Daoy (cell line): ENCODE measurements around the gene KRTAP10-1. TPM values are rescaled to one million over a fixed set of nuclear protein-coding genes. Genes with fewer than 3 reads are reported as not detected.

Source experiments
- total RNA-seq: library from RNA; depleted of rRNA; stranded (reverse); fragments of >200 nt; shearing (Covaris generic); gene quantifications from 2 replicates; pipeline ENCODE4 v1.2.3, GENCODE V29; 2014; rRNA removed

KRTAP10-1 gene
- total RNA-seq, 1 experiment from 2014 or later: not detected

Other genes with a start within 250 kb of the KRTAP10-1 start
- 91.8 and 92.9 TPM in 2 replicates for gene PFKL, start 240.1 kb downstream of the KRTAP10-1 start, total RNA-seq
- 23.5 and 60.9 TPM in 2 replicates for gene CFAP410, start 200.8 kb downstream of the KRTAP10-1 start, total RNA-seq
- 4.4 and 9.1 TPM in 2 replicates for gene TRPM2, start 186.6 kb downstream of the KRTAP10-1 start, total RNA-seq
- 0.06 and 0.17 TPM in 2 replicates for gene LRRC3, start 84.7 kb downstream of the KRTAP10-1 start, total RNA-seq
- not detected in 2 replicates for gene KRTAP10-2, start 11.3 kb upstream of the KRTAP10-1 start, total RNA-seq
- not detected in 2 replicates for gene KRTAP10-3, start 18.6 kb upstream of the KRTAP10-1 start, total RNA-seq
- gene KRTAP10-4, start 33.5 kb upstream of the KRTAP10-1 start, total RNA-seq: not detected in 2 replicates
- gene KRTAP10-5, start 40.4 kb upstream of the KRTAP10-1 start, total RNA-seq: not detected in 2 replicates
- not detected in 2 replicates for gene KRTAP10-6, start 52.3 kb upstream of the KRTAP10-1 start, total RNA-seq
- gene KRTAP10-7, start 60.4 kb upstream of the KRTAP10-1 start, total RNA-seq: not detected in 2 replicates
- gene KRTAP10-8, start 71.9 kb upstream of the KRTAP10-1 start, total RNA-seq: not detected in 2 replicates
- not detected in 2 replicates for gene KRTAP10-9, start 86.9 kb upstream of the KRTAP10-1 start, total RNA-seq
- not detected in 2 replicates for gene KRTAP10-10, start 97.2 kb upstream of the KRTAP10-1 start, total RNA-seq
- gene KRTAP10-11, start 106.2 kb upstream of the KRTAP10-1 start, total RNA-seq: not detected in 2 replicates
- gene KRTAP12-4, start 114.5 kb upstream of the KRTAP10-1 start, total RNA-seq: not detected in 2 replicates
- not detected in 2 replicates for gene KRTAP12-3, start 117.7 kb upstream of the KRTAP10-1 start, total RNA-seq
- not detected in 2 replicates for gene KRTAP12-2, start 126.7 kb upstream of the KRTAP10-1 start, total RNA-seq
- gene KRTAP12-1, start 142.0 kb upstream of the KRTAP10-1 start, total RNA-seq: not detected in 2 replicates
- not detected in 2 replicates for gene KRTAP10-12, start 157.0 kb upstream of the KRTAP10-1 start, total RNA-seq
- gene TSPEAR, start 171.4 kb upstream of the KRTAP10-1 start, total RNA-seq: not detected in 2 replicates